Activated CD8-positive, alpha-beta memory T cell treated with anti-CD3 and anti-CD28 coated beads for 24 hours (primary cell): ENCODE measurements around the gene GINS2.

Source experiments
- DNase-seq: peaks from one replicate; pipeline ENCODE4 v3.0.0-alpha.2; 2020

GINS2 gene

DNA sequence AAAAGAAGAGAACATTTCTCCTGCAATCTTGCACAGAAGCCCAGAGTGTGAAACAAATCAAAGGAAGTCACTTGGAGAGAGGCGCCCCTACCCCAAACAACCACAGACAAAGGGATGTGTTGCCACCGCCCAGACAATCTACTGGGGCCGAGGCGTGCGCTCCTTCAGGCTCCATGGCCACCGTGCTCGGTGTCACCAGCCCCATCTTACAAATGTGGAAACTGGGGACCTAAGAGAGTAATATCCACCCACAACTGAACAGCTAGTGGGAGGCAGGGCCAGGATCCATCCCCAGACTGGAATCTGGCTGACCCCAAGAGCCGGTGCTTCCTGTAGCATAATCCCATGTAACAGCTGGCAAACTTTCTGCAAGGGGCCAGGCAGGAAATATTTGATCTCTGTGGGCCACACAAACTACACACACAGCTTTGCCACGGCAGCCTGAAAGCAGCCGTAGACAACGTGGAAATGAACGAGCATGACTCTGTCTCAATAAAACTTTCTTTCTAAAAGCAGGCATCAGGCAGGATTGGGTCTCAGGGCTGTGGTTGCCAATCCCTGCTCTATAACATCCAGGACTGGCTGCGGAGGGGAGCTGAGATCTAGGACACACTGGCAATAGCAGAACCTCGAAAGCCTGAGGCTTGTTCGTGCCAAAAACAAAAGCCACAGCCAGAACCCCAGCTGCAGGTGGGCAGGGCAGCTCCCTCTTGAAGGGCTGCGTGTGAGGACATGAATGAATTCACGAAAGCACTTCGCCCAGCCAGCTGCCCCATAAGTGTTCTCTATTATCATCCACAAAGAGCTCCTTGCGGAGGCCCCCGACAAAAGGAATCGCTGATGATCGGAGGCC, 26.6 kb upstream of the GINS2 start:
- no peak for DNase-seq

DNA sequence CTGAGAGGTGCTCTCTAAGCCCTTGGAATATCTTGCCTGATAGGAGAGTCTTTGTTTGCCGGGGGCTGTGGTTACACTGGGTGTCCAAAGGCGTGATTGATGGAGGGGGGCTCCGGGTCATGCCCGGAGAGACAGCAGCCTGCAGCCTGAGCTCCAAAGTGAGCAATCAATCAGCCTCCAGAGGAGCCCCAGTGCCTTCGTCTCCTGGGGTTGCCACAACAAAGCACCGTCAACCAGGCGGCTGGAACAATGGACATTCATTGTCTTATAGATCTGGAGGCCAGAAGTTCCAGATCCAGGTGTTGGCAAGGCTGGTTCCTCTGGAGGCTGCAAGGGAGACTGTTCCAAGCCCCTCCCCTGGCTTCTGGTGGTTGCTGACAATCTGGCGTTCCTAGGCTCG, 24.0 kb upstream of the GINS2 start:
- no peak for DNase-seq

DNA sequence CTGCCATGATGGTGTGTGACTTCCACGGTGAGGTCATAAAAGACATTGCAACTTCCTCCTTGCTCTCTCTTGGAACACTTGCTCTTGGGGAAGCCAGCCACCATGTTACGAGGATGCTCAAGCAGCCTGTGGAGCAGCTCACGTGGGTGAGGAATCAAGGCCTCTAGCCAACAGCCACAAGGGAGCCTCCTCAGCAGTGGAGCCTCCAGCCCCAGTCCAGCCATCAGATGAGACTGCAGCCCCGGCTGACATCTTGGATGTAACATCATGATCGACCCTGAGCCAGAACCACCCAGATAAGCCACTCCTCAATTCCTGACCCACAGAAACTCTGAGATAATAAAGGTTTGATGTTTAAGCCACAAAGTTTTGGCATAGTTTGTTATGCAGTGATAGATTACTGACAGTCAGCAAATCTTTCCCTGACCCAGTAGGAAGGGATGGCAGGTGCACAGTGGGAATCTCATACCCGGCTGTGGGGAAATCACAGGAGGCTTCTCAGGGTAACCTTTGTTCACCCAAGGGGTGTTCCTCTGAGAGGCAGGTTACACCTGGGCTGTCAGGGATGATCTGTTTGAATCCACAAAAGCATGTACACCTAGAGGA, 23.3 kb upstream of the GINS2 start:
- no peak for DNase-seq

DNA sequence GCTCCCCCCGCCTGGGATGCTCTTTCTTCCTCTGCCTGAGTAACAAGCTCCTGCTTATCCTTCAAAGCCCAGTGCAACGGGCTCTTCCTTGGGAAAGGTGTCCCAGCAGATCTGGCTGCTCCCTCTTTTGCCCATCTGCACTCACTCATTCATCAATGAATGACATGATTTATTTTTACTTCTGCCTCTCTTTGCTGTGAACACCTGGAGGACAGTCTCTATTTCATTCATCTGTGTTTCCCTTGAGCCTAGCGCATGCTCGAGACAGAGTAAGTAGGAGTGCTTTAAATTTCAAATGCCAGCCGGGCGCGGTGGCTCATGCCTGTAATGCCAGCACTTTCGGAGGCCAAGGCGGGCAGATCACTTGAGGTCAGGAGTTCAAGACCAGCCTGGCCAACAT, 22.0 kb upstream of the GINS2 start:
- DNase-seq = no peak

DNA sequence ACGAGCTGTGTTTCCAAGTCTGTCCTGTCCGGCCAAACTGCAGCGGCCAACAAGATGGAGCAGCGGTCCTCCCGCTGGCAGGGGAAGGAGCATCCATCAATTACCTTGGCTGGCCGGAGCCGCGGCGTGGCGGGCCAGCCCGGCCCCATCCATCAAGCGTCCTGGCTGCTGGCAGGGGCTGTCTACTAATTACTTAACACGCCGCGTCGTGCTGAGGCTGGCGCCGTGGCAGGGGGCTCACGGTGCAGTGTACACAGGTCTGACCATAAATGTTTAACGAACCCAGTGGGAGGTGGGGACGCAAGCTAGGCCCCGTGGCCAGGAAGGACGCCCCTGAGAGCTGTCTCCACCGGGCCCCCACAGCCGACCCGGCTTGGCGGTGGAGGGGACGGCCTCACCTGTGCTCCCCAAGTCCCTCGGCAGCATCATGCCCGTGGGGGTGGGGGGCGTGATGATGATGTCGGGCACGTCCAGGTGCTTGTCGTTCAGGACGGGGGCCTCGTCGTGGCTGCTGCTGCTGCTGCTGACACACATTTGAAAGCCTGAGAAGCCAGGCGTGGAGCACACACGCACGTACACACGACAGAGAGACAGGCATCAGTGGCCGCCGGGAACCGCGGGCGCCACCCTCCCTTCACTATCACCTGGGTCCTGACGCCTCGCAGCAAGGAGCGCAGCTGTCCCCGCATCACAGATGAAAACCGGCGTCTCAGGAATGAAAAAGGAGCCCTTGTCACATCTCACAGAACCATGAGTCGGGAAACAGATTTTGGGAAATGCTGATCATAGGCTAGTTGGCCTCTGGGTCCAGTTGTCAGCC, 21.2 kb upstream of the GINS2 start:
- DNase-seq = no peak

DNA sequence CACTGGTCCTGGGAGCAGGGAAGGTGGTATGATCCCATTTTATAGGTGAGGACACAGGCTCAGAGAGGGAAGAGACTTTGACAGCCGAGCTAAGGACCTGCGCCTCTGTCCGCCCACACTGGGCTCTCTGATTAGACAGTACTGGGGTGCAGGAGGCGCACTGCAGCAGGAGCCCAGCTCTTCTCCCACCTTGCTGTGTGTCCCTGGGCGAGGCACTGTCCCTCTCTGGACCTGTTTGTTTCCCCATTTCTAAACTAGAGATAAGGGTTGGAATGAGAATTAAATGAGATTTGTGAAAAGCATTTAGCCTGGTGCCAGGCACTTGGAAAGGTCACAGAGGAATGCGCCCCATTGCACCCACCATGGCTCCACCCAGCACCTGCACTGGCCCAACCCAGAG, 19.6 kb upstream of the GINS2 start:
- no peak for DNase-seq

DNA sequence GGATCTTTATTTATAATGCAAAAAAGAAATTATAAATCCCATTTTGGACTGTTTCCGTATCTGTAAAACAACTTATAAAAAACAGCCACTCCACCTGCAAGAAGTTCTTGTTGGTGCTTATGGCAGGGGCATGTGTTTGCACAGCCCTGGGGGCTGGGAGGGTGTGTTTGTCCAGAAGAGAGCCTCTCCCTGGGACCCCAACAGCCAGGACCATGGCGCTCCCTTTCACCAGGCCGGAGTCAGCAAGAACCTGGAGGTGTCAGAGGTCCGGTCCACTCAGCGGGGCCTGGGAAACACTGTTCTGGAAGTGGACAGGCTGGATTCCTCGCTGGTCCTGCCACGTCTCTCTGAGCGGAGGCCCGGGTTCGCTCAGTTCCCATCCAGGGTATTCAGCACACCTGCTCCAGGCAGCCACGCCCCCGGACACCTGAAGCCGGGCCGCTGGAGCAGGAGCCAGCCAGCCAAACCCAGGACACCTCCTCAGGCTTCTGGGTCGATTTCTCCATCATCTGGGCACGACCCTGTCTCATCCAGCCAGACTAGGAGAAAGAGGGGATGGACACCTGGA, 18.9 kb upstream of the GINS2 start:
- DNase-seq = no peak

DNA sequence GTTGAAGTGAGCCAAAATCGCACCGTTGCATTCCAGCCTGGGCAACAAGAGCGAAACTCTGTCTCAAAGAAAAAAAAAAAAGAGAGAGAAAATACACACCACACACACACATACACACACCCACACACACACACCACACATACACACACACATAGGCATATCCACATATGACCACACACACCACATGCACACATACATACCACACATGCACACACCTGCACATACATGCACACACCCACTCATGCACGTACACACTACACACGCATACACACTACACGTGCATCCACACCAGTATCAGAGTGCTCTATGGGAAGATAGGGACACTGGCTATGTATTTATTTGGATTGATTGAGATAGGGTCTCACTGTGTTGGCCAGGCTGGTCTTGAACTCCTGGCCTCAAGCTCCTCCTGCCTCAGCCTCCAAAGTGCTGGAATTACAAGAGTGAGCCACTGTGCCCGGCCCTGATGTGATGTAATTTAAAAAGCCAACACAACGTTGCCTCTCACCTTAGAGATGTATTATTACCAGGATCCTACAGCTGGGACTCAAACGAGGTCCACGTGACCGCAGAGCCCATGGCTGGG, 17.8 kb upstream of the GINS2 start:
- DNase-seq = no peak

DNA sequence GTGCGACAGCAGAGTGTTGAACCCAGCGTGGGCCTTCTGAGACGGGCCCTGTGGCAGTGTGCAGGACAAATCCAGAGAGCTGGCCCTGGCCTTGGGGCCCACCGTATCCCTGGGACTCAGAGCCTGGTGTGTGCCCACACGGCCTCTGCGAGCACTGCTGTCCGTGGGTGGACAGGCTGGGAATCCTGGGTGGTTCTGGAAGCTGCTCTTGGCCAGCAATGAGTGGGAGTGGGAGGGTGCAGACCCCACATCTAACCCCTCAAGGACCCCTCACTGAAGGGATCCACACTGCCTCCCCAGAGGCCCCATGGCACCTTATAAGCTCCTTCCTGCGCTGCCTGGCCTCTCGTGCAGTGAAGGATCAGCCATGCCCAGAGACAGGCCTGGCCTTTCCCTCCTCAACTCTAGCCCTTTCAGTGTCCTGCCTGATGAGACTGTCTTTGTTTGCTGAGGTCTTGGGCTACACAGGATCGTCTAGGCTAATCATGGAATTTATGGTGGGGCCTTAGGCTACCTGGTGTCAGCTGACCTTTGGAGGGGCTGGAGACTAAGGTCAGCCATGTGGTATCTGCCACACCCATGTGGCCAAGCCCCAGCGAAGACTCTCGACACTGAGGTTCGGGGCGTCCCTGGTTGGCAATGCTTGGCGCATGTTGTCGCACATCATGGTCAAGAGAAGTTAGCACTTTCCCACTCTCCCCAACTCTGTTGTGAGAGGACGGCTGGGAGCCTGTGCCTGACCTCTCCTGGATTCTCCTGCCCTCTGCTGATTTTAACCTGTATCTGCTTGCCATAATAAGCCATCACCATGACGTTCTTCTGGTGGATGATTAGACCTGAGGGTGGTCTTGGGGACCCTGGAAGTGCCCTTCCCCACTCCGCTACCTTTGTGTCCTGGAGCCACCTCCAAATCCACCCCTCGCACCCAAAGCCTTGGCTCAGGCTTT, 16.4 kb upstream of the GINS2 start:
- DNase-seq = no peak

DNA sequence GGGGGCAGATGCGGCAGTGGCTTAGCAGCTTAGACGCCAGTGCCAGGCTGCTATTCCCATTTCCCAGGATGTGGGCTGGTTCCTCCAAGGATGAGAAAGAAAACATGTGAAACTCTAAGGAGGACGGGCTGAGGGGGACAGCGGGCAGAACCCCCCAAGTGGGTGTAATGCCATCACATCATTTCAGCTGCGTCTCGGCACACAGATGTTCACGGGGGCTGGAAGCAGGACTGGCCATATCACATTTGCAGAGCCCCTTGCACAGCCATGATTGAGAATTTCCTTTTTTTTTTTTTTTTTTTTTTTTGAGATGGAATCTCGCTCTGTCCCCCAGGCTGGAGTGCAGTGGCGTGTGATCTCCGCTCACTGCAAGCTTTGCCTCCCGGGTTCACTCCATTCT, 15.3 kb upstream of the GINS2 start:
- no peak for DNase-seq

DNA sequence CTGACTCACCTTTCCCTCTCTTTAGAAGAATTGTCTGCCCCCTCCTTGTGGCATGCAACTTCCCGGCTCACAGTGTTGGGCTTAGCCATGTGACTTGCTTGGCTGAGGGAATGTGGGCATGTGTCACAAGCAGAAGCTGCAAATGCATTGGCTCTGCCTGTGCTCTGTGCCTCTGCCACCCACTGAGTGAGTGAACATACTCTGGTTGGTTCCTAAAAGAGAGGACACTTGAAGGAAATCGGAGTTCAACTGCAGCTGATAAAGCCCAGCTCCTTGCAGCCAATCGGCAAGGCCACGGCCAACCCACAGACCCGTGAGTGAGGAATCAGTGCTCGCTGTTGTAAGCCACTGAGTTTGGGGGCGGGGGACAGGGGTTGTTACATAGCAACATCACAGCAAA, 10.9 kb upstream of the GINS2 start:
- no peak for DNase-seq

DNA sequence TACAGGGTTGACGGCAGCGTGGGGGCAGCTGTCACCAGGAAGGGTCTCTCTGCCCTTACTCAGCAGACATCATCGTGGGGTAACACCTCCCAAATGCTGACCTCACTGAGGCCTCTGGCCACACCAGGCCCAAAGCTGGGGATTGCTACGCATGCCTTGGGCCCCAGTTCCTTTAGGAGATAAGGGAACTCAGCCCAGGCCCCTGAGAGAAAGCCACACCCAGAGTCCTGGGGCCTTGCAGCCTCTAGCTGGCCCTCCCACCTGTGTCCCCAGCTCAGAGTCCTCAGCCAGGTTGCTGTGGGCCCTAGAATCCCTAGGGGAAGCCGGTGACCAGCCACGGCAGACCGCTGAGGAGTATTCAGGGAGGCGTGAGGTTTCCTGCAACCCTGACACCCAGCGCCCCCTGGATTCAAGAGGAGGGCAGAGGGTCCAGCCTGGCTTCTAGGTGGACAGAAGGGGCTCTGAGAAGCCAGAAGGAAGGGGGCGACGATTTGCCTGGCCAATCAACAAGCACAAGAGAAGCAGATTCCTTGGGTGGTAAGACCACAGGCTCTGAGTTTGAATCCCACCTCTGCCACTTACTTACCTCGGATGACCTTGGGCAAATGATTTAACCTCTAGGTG, 10.3 kb upstream of the GINS2 start:
- DNase-seq = no peak

DNA sequence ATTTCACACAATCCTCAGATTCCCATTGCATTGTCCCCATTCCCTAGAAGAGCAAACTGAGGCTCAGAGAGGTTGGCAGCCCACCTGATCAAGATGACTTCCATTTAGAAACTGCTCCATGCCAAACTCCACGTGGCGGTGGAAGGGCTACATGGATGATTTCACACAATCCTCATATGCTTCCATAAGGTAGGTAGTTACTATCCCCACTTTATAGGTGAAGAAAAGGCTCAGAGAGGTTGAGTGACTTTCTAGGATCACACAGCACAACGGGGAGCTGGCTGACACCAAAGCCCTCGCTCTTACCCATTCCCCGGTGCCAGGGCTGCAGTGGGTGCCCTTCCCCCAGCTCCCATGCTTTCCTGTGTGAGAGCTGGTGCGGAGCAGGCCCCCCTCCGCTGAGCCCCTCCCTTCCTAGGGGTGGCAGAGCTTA, 9.7 kb upstream of the GINS2 start:
- no peak for DNase-seq

DNA sequence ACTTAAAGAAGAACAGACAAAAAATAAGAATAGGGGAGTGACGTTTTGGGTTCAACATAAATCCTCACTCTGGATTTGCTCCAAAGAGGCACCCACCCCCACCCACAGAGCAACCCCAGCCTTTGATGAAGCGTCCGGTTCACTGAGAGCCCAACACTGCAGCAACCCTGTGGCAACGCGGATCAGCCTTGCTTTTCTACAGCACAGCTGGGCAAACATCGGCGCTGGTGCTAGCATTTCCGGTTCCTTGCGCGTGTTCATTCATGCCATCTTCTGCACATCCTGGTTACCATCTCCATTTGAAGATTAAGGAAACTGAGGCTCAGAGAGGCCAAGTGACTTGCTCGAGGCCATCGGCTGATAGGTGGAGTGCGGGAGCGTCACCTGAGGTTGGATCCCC, 8.7 kb upstream of the GINS2 start:
- no peak for DNase-seq

DNA sequence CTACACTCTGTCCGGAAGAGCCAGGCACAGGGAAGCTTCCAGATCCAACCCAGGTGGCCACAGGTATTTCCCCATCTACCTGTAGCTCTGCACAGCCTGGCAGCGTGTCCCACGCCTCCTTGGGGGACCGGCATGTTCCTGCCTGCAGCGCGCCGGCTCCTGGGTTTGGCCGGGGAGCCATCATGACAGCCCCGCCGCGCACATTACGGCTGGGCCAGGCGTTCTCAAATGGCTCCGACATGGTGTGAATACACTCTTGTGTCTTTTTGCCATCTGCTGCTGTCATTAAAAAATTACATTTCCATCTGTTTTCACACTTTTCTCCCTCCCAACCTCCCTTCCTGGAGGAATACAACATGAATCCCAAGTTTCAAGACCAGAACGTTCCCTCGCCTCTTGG, 8.0 kb upstream of the GINS2 start:
- no peak for DNase-seq

DNA sequence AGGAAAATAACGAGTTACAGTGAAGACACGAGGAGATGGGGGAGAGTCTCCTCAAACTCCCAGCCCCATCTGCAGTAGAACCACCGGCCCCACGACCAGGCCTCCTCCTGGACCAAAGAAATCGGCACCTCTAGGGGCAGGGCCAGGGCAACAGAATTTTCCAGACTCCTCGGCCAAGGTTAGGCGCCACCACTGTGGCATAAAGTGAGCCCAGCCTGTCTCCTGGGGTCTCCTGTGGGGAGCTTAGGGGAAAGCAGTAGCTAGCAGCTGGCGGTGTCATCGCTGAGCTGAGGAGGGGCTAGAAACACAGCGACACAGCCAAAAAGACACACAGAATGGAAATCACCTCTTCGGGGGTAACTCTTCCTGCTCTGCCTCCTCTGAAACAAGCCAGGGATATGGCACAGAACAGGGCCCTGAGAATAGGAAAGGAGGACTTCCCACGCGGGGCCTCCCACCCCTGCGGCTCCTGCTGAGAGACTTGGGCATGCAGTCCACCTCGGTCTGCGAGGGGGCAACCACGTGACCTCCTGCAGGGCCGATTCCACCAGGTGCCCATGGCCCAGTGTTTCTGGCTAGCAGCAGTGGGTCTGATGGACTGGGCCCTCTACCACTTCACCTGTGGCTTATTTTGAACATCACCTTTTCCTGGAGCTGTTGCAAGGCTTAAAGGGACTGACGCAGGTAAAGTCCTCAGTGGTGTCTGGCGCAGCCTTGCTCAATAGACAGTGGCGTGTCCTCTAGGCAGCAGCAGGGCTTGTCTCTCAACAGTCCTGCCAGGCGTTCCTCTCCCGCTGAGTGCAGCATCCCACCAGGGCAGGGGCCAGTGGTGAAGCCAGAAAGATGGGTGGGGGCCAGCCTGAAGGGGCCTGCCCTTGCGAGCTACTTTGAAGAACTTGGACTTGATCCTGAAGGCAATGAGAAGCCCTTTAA, 6.7 kb upstream of the GINS2 start:
- no peak for DNase-seq

DNA sequence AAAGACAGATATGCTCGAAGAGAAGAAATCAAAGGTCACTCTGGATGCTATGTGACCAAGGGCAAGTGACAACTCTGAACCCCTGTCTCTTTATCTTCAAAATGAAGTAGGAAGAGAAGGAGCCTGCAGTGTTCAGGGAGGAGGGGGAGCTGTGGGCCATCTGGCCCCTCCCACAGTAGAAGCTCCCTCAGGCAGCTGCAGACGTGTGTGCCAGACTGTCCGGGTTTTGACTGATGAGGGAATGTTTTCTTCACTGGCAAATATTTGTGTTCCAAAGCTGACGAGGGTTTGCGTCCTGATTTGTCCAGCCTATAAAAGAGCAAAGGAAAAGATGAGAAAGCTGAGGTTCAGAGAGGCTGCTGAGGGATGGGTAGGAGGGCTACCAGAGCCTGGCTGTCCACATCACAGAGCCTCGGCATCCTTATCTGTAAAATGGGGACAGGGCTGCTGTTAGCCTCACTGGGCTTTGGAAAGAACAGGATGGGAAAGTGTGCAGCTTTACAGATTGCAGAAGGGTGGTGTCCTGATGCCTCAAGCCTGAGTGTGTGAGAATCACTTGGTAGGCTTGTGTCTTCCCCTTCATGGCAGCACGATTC, 1.8 kb upstream of the GINS2 start:
- DNase-seq = no peak

DNA sequence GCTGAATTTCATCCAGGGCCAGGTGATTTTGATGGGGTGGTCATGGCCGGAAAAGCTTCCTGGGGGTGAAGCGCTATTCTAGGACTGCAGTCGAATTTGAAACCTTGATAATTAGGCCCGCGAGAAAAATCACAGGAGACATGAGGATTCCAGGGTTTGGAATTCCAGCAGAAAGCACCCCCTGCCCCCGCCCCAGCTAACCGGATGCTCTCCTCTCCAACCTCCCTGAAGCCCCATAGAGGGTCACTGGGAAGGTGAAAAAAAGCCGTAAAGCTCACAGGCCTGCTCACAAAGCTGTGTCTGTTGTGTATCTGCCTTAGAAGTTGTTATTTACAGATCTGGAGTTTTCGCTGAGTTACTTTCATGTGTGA, 1.2 kb upstream of the GINS2 start:
- no peak for DNase-seq

DNA sequence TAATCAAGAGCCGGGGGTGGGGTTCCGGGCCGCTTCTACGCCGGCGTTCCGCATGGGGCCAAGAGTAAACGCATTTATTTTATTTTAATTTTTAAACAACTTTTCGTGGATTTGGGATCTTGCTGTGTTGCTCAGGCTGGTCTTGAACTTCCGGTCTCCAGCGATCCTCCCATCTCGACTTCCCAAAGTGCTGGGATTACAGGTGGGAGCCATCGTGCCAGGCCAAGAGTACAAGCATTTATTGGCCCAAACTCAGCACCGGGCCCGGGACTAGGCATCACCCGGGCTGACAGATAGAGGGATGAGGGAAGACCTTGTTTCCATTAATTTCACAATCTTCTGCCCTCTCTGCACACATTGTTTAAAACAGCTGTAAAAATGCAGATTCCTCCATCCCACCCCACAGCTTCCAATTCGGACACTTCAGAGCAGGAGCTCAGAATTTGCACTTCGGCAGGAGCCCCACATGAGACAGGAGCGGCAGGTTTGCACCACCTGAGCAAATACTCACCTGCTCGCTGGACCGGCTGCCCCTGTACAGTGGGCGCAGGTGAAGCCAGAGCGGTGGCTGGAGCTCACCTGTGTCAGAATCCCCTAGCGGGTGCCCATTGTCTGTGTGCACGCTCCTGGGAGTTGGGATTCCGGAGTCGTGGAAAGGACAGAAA, 663 bp upstream of the GINS2 start:
- no peak for DNase-seq
